Medulla oblongata (tissue), 1 donor: Measurements from ENCODE around the gene CDH23.

Experiments used
- DNase-seq: peaks from one replicate; pipeline ENCODE4 v3.0.0-alpha.2; 2015; ENCODE audit errors: extremely low spot score

The CDH23 gene

DNA sequence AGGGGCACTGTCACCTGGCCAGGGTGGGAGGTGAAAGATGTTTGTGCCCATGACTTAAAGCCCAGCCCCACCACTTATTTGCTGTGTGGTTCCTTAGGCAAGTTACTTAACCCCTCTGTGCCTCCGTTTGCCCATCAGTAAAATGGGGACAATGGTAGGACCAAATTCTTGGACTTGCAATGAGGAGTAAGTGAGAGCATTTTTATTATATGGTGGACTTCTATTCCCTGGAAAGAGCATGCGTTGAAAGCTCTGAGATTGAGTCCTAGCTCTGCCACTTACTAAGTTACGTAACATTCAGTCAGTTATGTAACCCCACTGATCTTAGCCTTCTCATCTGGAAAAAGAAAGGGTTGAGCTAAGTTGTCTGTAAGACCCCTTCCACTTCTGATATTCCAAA, 357.8 kb downstream of the CDH23 start:
- DNase-seq: no peak

DNA sequence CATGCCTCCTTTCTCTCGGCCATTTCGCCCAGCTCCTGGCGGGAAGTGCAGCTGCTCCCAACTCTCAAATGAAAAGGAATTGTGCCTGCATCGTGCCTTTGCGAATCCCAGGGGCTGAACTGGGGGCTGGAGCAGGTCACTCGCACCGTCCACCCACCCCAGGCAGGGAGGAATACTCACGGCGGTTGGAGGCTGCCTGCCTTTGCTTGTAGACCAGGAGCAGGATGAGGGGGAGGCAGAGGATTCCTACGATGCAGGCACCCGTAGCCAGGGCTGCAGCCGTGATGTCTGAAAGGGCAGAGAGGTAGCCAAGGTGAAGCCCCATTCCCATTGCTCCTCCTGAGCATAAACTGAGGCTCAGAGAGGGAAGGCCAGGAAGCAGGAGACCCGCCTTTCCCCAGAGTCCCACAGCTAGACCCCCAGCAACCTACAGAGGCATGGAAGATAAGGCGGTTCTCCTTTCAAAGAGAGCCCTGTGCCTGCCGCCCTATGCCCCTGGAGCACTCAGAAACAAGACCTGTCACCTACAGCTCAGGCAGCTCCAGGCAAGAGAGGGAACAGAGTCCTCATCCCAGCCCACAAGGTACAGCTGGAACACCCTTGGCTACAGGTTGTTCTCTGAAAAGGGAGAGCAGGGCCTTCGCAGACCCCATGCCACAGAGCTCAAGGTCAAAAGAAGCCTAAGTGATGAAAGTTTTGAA, 358.6 kb downstream of the CDH23 start:
- no peak for DNase-seq

DNA sequence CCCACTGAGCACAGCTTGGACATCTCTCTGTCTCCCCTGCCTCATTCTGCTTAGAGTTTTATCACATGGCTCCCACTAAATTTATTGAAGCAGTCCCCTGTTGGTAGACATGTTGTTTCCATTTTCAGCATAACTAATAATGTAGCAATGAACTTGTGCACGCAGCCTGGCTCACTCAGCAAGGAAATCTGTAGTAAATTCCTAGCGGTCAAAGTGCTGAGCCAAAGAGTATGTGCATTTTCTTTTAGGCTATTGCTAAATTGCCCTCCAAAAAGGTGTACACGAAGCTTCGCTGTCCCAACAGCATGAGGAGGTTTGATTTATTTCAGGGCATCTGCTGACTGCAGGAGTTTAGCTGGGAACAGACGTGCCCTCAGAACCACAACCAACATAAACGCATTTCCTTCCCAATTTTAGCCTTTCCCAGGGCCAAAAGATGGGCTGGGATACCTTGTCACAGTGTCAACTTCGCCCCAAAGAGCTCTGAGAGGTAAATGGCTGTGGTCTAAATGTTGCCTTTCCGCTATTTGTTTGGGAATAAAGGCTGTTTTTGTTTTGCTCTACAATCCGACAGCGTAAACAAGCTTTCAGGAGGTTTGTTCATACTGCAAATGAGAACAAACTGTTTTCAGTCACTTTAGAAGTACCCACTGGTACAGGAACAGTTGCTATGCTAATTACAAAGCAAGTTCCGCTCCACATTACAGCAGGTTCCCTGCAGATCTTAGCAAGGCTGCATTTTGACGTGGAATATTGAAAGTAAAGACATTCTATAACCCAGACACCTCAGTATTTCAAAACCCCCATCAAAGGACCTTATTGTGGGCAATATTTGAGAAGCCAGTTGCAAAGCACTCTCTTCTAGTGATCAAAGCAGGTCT, 359.8 kb downstream of the CDH23 start:
- peak; percentile 69 for DNase-seq

DNA sequence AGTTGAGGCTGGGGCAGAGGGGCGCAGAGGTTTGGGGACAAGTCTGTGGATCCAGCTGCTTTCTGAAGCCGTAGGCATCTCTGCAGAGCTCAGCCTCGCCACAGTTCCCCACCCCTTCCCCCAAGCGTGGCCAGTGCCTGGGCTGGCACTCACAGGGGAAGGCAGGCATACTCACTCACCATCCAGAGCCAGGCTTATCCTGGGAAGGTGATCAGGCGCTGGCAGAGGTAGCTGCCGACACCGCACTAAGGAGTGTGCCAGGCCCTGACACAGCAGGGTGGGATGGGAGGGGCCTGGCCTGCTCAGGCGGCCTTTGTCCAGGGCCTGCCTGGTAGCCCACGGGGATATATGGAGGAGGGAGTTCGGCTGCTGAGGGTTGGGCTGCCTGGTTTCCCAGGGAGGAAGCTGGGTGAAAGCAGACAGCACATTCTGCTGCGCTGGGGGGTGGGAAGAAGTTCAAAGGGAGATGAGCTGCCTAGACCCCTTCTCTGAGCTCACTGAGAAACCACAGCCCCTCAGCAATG, 360.7 kb downstream of the CDH23 start:
- peak; percentile 60 for DNase-seq

DNA sequence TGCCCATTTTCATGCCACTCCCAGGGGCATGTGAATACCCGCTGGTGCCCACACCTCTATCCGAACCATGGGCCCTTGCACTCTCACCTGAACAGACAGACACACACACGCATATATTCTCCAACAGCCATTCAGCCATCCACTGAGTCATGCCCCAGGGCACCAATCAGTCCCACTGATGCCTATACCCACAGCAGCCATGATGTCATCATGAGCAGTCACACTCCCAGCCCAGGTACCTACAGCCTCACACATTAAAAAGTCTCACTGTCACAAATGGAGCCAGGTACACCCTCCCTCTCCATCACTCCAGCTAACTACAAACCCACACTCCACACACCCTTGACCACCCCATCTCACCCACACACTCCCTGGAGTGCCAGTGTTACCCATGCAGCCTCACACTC, 364.4 kb downstream of the CDH23 start:
- DNase-seq: no peak

DNA sequence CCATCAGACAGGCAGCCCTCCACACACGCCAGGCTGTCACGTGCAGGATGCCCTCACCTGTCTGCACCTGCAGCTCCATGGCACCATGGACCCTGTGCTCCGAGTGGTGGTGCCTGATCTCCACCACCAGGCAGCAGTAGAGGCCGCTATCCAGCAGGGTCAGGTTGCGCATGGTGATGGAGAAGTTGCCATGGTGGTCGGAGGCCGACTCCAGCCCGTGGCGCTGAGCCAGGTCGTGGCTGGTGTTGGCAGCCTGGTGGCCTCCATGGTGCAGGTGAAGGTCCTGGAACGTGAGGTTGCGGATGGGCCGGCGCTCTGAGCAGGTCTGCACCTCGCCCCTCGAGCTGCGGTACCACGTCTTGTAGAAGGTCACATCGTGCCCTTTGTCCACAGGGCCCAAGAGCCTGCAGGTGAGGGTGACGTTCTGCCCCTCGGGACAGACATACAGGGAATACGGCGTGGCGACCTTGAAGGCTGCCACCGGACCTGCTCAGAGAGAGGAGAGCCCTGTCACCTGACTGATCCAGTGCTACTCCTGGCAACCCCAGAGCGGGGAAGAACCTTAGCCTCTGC, 364.9 kb downstream of the CDH23 start:
- no peak for DNase-seq

DNA sequence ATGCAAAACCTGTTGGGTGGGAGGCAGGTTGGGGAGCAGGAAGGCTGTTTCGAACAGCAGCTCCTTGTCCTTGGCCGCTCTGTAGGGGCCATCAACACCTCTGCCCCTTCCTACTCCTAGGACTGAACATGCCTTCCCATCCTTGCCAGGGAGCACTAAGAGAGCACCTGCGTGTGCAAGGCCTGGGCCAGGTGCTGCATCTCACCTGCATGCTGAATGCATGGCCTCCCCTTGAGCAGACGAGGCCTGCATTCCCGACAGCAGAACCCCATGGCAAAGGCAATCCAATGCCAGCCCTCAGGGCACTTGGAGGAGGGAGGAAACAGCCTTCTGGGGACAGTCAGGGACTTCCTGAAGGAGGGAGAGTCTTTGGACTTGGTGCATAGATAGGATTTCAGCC, 365.6 kb downstream of the CDH23 start:
- no peak for DNase-seq

DNA sequence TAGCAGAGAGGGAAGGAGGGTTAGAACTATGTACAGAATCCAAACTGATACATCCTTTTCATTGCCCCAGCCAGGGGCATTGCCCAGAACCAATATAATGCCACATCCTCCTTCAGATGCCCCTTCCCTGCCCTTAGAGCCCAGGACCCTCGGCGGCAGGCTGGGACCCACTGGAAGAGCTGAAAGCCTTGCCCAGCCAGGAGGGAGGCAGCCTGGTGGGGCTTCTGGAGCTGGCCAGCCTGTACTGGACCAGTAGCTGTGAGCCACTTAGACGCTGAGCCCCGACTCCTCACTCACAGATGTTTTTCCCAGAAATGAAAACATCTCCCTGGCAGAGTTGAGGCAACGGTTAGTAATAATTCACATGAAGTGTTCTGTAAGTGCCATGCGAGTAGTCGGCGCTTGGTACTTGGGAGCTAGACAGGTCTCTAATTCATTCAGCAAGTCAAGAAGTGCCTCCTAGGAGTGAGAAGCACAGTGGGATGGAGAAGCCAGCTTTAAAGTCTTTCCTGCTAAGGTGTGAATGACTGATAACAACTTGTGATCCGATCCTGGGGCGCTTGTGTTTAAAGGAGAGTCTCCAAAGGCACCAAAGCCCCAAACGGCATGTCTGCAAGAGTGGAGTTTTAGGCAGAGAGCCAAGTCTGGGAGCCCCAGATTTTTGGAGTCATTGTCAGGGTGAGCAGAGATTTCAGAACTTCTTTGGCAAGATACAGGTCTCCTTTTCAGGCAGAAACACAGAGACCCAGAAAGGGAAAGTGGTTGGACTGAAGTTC, 366.8 kb downstream of the CDH23 start:
- no peak for DNase-seq

DNA sequence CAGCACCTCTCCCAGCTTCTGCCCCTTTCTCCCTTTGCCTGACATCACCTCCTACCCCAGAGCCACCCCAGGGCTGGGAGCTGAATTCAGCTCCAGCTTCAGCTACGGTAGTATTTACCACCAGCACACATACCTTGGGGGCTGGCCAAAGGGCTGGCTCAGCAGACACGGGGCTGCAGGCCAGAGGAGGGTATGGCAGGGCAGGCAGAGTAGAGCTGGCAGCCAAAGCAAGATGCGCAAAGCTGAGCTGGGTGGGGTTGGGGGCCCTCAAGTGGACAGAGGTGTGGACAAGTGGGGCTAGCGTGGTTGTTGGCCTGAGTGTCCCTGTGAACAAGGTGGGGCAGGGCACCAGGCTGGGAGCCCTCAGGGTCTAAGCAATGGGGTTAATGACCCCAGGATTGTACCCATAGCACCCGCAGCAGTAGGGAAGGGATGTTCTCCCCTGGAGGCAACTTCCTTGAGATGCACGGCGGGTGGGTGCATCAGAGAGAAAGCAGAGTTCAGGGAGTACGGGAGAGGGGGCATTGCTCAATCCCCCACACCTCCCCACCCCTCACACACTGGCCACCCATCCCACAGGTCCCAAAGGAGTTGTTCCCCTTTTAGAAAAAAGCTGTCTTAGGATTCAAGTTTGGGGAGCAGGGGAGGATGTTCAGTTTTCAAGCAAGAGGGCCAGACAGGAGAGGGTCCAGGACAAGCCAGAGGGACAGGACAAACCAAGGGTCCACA, 368.6 kb downstream of the CDH23 start:
- DNase-seq: no peak

DNA sequence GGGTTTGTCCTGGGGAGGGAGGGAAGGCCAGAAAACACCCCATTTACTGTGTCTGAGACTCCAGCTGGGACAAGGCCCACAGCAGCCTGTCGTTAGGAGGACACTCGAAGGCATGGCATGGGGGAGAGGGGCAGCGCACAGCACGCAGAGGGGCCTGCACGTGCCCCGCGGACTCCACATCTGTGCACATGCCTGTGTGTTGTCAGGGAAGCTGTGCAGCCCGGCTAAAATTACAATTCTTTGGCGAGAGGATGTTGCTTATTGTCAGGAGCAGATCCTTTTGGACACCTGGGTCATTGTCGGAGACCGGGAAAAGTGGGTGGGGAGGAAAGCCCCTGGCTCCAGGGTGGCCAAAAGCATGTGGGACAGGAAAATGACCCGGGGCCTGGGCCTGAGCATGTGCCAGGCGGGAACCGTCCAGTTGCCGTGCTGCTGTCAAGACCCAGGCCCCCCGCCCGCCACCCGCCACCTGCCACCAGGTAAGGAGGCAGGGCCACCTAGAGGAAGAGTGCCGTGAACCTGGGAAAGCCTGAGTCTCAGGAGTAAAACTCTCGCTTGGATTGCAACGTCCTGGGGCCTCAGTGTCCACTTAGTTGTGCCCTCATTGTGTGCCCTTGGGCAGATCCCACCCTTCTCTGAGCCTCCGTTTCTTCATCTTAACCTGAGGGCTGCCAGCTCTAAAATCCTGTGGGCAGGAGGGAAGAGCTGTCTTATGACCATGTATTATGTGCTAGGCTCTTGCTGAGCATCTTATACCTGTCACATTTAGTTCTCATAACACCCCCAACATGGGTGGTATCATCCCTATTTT, 369.4 kb downstream of the CDH23 start:
- no peak for DNase-seq

DNA sequence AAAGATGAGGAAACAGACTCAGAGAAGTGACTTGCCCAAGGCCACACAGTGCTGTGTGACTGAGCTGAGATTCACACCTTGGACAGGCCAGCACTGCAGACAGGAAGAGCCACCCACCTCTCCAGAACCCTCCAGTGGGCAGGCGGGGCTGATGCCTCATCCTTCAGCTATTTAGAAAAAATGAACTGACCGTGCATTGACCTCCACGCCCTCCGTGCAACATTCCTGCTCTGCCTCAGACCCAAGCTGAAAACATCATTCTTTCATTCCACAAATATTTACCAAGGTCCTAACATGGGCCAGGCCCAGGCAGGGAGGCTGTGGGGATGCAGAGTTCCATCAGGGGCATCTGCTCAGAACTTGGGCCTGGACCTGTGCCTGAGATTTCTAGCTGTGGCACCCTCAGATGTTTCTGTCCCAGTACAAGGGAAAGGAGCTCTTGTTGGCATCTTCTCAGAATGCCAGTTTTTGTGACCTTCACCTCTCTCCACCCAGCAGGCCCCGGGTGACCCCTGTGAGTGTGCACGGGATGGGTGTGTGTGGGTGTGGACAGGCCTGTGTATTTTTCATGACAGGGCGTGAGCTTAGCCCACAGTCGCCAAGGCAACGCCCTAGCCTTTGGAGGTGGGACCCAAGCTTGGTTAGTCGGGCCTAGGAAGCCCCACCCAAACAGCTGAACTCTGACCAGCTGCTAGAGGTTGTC, 370.1 kb downstream of the CDH23 start:
- no peak for DNase-seq

DNA sequence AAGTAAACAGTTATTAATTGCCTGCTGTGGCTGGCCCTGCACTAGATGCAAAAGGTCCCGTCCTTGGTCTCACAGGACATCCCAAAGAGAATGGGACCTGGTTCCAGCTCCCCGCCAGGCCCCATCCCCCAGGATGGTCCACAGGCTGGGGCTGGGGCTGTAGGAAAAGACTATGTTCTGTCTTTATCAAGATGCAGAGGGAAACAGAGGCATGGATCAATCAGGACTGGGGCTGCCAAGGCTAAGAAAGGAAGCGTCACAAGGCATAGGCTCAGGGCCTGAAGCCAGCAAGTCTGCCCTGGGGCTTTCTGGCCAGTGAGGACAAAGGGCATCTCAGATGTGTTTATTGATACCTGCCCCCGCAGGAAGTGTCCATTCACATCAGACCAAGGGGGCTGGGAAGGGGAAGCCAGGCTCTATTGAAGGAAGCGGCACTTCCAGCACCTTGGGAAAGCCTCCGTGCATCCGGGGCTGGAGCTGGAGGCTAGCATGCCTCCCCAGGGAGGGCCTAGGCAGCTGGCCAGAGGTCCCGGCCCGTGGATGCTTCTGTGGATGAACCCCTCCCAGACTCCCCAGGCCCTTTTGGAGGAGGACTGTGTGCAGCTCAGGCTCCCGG, 370.8 kb downstream of the CDH23 start:
- DNase-seq: no peak

DNA sequence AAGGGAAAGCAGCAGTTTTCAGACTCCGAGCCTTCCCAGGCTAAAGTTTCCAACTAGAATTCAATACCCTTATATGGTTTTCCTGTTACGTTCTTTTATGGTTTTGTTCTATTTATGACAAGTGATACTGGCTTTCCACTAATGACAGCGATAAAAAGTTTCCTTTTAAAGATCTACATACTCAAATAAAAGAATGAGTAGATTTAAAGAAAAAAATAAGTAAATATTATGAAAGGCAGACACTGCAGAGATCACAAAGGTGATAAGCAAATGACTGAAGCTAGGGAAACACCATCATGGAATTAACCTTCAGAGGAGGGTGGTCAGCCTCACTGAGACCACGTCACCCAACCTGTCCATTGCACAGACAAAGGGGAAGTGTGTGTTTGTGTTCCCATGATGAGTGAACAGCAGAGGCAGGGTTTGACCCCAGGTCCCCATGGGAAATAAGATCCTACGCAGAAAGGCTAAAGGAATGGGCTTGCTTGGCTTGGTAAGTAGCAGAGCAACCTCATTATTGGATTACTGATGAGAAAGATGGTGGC, 372.6 kb downstream of the CDH23 start:
- no peak for DNase-seq

DNA sequence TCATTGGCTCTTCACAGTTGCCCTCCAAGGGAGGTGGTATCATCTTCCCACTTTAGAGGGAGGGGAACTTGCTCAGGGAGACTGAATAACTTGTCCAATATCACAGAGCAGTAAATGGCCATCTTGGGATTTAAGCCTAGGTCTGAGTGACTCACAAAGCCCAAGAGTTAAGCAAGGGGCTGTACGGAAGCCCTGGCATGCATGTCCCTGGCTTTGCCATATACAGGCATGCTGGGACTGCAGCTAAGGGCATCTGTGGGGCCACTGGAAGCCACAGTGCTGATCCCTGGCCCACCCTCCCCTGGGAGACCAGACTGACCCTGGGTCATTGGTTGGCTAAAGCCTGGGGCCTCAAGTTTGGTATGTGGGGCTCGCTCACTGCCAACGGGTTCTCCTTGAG, 373.5 kb downstream of the CDH23 start:
- no peak for DNase-seq

DNA sequence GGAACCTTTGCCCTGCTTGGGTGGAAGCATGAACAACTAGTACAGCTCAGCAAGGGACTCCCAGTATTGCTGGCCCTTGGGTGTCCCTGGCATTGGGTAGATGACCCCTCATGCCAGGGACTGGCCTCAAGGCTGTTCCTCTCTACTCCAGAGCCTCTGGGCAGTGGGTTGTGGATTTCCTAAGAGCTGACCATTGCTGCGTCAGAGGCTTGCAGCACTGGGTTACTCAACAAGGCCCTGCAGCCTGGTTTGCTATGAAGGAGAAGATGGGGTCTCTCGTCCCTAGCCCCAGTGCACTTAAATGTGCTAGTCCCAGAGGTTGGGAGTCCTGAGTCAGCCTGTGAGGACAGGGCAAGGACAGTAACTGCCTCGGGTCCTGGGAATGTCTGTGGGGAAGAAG, 374.1 kb downstream of the CDH23 start:
- no peak for DNase-seq

DNA sequence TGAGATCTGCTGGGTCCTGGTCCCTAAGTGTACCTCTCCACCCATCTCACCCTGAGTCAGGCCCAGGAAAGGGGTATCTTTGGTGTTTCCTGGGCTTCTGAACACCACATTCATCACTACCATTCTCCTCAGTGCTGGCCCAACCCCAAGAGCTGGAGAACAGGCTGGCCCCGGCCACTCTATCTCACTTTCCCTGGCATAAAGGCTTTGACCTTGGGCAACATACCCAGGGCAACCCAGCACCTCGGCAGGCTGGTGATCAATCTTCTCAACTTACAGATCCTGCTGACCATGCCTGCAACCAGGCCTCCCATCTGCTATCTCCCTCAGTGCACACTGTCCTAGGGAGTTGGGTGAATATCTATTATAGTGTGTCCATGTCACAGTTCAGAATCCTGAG, 374.5 kb downstream of the CDH23 start:
- no peak for DNase-seq

DNA sequence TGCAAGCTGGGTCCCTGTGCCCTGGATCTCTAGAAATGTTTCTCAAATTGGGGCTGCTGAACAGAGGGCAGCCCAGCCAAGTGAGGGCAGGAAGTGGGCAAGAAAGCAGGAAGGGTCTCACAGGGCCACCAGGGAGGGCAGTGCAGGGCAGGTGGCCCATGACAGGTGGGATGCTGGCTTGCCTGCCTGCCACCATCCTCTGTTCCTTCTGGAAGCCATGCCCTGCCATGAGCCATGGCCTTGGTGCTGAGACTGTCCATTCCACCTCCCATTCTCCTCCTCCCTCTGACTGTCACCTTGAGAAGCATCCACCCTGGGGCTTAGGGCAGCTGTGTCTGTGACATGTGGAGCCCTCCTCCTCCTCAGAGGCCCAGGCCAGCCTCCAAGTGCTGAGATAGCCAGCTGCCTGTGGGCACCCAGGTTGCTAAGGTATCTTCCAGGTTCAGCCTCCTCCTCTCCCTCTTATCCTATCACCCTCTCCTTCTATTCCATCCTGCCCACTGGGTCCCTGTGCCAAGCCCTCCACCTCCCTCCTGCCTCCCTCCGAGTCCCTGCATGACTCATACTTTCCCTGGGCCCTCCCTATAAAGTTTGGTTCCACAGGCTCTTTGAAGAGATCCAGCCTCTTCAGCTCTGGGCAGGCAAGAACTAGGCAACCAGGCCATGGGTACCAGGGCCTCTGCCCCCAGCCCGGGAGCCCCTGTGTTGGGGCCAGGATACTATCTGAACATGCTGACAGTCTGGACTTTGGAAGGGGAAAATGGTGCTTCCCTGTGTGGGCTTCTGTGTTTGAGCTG, 375.3 kb downstream of the CDH23 start:
- no peak for DNase-seq

DNA sequence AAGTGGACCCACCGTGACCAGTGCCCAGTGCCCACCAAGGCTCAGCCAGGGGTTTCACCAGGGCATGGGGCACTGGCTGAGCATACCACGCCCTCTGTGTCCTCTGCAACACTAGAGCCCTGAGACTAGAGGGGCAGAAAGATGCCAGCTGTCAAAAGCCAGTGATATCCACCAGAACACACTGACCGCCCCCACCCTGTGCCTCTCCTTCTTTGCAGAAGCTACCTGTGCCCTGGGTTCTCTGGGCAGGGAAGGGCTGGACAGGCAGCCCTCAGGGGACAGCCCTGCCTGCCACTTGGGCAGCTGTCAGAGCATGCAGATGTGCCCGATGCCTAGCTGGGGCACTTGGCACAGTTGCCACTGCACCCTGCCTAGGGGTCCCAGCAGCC, 376.1 kb downstream of the CDH23 start:
- DNase-seq: no peak
